GM21576 (cell line): Measurements from ENCODE around the gene COL4A2.
"Not testable (repeated sequence)": the region's sequence is repeated elsewhere in the genome, so short reads cannot be mapped to it uniquely, and the experiment has no call there.

Source experiments
- ATAC-seq: cut with Tn5 transposase; IDR thresholded peaks from one replicate; pipeline ENCODE4 v1.9.1; 2021; ENCODE audit warnings: mild to moderate bottlenecking, moderate library complexity; ENCODE audit not compliant: unreplicated experiment

The COL4A2 gene

GRCh38 chr13:110485604-110486003, 178.5 kb downstream of the COL4A2 start:
- no peak for ATAC-seq

DNA sequence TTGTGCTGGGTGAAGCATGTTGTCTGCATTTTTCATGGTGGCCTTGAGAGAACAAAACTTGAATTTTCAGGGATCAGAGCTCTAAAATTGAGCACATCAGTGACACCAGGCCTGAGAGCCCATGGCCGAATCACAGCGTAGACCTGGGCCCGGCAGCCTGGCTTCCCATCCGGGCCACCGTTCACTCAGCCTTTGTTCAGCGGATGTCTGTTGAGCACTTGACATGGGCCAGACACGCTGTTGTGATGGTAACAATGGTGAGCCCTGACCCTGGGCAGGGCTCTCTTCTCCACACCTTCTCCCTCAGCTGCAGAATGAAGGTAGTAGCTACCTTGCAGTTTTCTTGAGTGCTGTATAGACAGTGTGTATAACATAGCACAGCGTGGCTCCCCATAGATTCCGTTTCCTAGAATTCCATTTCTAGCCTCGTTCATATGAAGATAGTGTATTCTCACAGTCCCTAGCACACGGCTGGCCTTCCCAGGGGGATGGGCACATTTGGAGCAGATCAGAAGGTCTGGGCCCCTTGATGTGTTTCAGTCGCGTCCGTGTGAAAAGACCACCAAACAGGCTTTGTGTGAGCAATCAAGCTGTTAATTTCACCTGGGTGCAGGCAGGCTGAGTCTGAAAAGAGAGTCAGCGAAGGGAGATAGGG, 179.1 kb downstream of the COL4A2 start:
- no peak for ATAC-seq

DNA sequence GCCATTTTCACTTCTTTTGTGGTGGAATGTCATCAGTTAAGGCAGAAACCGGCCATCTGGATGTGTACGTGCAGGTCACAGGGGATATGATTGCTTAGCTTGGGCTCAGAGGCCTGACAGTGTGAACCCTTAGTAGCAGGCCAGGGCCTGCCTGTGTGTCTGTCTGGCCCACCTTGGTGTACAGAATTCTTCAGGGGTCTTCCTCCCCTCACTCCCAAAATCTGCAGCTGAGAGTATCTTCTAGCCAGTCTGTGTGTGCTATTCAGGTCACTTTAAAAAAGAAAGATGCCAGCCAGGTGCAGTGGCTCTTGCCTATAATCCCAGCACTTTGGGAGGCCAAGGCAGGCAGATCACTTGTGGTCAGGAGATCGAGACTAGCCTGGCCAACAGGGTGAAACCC, 179.8 kb downstream of the COL4A2 start:
- not testable (repeated sequence) for ATAC-seq

GRCh38 chr13:110490009-110490770, 183.1 kb downstream of the COL4A2 start:
- ATAC-seq: no peak

DNA sequence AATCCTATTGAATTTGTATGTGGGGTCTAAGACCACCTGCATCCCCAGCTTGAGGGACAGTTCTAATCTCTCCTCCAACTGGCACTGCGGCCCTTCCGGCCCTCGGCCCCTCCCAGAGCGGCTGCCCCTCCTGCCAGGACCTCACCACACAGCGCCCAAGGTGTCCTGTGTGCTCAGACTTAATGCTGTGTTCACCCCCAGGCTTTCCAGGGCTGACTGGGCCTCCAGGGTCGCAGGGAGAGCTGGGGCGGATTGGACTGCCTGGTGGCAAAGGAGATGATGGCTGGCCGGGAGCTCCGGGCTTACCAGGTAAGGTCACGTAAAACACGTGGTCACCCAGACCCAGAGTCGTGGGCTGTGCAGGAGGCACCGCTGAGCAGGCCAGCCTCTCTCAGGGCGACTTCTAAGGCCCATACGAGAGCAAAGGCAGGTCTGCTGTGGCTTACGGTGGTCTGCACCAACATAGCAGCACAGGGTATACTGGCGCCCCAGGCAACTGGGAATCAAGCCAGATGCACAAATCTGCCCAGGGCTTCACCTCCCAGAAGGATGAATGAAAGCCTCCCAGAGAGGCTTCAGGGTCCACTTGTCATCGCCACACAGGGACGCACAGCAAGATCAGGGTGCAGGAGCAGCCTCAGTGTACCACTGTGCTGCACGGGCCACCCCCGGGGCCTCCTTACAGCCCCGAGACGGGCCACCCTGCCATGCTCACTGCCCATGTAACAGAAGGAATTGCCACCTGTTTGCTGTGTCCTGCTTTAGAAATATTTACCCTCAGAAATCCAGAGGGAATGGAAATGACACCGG, 185.0 kb downstream of the COL4A2 start:
- ATAC-seq: no peak

- no peak for ATAC-seq
These were observed 185.9 kb downstream of the COL4A2 start for GRCh38 chr13:110492679-110493593.

- no peak for ATAC-seq
These were observed 186.5 kb downstream of the COL4A2 start for GRCh38 chr13:110493613-110494012.

- no peak for ATAC-seq
These were observed 188.3 kb downstream of the COL4A2 start for GRCh38 chr13:110495376-110495775.

- ATAC-seq: no peak
These were observed 188.8 kb downstream of the COL4A2 start for GRCh38 chr13:110495881-110496280.

DNA sequence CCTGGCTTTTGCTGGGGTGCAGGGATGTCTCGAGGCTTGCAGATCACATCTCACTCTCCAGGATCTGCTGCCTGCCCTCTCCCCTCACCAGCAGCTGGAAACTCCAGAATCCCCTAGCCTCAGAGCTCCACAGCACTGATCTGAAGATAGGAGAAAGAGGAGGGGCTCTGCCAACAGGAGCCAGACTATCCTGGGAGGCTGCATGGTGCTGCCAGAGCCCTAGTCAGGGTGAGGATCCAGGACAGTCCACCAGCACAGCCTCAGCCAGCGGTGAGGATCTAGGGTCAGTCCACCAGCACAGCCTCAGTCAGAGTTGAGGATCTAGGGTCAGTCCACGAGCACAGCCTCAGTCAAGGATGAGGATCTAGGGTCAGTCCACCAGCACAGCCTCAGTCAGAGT, 189.2 kb downstream of the COL4A2 start:
- ATAC-seq: no peak

DNA sequence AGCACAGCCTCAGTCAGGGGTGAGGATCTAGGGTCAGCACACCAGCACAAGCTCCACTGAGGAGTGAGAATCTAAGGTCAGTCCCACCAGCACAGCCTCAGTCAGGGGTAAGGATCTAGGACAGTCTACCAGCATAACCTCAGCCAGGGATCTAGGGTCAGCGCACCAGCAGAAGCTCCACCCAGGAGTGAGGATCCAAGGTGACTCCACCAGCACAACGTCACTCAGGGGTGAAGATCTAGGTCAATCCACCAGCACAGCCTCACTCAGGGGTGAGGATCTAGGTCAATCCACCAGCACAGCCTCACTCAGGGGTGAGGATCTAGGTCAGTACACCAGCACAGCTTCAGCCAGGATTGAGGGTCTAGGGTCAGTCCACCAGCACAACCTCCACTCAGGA, 189.9 kb downstream of the COL4A2 start:
- ATAC-seq: no peak

- ATAC-seq: not testable (repeated sequence)
These were observed 190.8 kb downstream of the COL4A2 start for GRCh38 chr13:110497896-110498295.

- no peak for ATAC-seq
These were observed 191.2 kb downstream of the COL4A2 start for GRCh38 chr13:110498327-110498726.

DNA sequence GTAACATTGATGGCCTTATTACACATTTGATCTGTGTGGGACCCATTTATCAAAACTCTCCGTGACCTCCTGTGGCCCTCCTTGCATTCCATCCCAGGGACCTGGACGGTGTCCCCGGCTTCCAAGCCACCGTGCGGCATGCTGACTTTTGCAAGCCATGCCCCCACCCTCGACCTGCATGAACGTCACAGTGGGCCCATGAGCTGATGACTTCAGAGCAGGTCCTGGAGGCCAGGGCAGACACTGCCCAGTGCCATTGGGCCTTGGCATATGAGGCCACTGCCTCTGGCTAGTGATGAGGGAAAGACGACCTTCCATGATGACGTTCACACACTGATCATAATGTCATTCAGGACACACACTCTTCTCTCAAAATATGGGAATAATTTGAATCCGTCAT, 191.7 kb downstream of the COL4A2 start:
- ATAC-seq: no peak

DNA sequence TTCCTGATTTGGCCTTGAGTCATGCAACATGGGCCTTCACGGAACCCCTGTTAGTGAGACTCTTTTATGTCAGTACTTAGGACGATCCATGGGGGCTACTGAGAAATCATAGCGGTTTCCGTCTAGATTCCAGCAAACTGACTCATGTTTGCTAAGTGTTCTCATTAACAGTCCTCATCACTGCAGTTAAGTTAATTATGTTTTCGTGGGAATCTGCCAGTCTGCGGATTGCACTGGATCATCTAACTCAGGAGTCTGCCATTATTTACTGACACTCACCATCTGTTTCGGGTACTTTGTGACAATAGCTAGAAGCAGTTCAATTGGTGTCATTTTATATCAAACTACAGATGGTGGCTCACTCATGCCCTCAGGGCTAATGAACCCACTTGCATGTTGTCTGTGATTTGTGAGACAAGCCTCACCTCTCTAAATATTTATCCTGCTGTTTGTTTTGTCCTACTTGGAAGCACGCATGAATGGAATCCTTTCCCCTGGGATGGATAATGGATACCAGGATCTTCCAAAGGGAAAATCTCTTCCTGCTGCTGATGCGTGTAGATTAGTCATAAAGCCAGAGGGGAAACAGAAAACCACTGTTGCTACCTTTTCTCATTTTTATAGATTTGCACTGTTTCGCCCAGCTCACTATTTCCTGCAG, 192.7 kb downstream of the COL4A2 start:
- ATAC-seq: no peak

GRCh38 chr13:110500341-110500740, 193.3 kb downstream of the COL4A2 start:
- ATAC-seq: no peak

DNA sequence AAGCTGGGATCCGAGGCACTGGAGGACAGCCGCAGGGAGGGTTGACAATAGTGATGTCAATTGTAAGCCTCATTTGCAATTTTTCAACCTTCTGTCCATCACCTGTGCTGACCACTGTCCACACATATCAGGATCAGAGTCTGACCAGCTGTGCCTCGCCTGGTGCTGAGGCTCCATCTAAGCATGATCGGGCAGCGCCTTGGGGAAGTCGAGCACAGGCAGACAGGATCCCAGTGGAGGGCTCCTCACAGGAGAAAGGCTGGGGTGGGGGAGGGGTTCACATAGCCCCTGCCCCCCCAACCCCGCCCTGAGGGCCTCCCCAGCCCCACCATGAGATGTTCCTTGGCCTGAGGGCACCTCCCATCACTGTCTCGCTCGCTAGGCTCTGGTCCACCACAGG, 194.1 kb downstream of the COL4A2 start:
- no peak for ATAC-seq

- ATAC-seq: no peak
These were observed 196.2 kb downstream of the COL4A2 start for GRCh38 chr13:110503037-110503901.

DNA sequence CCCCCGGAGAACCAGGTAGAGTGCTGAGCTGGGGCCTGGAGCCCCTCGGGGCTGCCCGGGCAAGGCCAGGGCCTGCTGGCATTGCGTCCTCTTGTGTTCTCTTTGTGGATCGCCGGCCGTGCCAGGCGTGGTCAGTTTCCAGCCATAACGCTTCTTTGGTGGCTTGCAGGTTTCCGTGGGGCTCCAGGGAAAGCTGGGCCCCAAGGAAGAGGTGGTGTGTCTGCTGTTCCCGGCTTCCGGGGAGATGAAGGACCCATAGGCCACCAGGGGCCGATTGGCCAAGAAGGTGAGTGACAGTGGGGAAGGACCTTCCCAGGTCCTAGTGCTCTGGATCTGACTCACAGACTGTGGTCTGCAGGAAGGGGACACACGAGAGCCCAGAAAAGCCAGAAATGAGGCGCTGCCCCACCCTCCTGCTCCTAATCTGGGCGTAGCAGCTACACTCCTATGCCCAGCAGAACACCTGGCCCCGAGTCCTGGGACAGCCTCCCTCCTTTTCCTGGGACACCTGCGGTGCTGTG, 197.0 kb downstream of the COL4A2 start:
- no peak for ATAC-seq
